ENCODE measurements around the gene CCNK.

DNA sequence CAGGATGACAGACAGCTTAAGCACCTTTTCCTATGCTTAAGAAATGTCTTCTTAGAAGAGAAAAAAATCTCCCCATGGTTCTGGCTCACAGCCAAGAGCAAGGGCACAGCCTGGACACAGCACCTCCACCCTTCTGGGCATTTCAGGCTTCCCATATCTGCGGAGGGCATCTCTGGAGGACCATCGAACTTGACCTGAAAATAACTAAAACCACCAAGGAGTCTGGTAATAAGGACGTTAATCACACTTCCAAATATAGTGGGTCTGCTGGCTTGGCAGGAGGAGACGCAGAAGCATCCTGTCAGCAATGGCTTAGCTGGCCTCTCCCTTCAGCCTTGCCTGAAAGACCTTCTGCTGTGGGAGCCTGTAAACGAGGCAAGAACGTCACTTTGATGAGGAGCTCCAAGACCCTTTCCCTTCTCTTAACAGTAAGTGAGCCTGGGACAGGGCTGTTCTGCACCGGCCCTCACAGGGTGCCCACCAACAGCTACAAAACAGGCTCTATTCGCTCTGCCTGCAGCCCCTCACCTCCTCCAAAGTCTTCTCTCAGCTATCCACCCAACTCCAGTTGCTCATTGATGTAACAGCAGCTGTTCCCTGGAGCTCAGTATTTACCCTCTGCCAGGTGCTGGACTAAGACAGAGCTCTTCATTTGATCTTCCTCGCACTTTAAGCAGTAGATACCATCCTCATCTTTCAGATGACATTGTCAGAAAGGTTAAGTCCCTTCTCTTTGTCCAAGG, 13.7 kb upstream of the CCNK start:
- TF ChIP-seq CTCF (conservative IDR thresholded peaks at IDR 0.05), result no peak
- no peak for TF ChIP-seq EZH2 (IDR thresholded peaks at IDR 0.05; ENCODE audit: low read depth)
